ENCODE data around the gene B4GALT1. TPM values are rescaled to one million over a fixed set of nuclear protein-coding genes. Genes with fewer than 3 reads are reported as not detected.
"Not testable (repeated sequence)": the region's sequence is repeated elsewhere in the genome, so short reads cannot be mapped to it uniquely, and the experiment has no call there.

The B4GALT1 gene
- polyA plus RNA-seq, 3 donors, result 80.3 to 119 (median 115) TPM

DNA sequence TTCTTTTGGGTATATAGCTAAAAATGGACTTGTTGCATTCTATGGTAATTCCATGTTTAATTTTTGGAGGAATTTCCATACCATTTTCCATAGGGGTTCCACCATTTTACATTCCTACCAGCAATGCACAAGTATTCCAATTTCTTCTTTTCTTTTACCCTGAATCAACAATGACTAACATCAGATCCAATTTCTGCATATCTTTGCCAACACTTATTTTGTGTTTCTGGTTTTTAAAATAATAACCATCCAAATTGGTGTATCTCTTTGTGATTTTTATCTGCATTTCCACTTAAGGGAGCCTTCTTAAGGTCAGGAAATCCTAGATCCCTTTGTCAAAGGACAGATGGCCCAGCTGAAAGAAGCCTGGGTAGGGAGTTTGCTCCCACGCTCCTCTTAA is 61.2 kb downstream of the B4GALT1 start:
- DNase-seq (ENCODE audit: low read depth in 3 of 3, low spot score in 2 of 3), result no peak

DNA sequence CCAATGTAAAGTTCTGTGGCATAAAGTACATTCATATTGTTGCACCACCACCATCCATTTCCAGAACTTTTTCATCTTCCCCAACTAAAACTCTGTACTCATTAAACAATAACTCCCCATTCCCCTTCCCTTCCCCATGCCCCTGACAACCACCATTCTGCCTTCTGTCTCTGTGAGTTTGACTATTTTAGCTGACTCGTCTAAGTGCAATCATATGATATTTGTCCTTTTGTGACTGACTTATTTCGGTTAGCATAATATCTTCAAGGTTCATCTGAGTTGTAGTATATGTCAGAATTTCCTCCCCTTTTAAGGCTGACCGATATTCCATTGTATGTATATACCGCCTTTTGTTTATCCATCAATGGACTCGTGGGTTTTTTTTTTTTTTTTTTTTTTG is 61.6 kb downstream of the B4GALT1 start:
- DNase-seq (ENCODE audit: low read depth in 3 of 3, low spot score in 2 of 3), result no peak

DNA sequence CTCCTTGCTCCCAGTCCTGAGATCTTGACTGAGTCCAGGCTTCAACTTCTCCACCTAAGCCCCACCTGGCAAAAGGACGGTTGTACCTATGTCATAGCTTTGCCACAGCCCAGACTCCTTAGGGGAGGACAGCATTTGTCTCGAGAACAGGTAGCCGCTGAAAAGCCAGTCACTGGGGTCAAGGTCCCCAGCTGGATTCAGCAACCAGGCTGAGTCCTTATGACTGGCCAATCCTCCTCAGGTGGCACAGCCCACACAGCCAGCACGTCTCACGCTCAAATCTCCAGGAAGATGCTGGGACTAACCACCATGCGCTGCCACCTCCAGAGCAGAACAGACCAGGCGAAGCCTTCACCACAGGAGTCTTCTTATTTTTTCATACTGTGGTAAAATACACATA is 62.7 kb downstream of the B4GALT1 start:
- DNase-seq (ENCODE audit: low read depth in 3 of 3, low spot score in 2 of 3), result no peak

DNA sequence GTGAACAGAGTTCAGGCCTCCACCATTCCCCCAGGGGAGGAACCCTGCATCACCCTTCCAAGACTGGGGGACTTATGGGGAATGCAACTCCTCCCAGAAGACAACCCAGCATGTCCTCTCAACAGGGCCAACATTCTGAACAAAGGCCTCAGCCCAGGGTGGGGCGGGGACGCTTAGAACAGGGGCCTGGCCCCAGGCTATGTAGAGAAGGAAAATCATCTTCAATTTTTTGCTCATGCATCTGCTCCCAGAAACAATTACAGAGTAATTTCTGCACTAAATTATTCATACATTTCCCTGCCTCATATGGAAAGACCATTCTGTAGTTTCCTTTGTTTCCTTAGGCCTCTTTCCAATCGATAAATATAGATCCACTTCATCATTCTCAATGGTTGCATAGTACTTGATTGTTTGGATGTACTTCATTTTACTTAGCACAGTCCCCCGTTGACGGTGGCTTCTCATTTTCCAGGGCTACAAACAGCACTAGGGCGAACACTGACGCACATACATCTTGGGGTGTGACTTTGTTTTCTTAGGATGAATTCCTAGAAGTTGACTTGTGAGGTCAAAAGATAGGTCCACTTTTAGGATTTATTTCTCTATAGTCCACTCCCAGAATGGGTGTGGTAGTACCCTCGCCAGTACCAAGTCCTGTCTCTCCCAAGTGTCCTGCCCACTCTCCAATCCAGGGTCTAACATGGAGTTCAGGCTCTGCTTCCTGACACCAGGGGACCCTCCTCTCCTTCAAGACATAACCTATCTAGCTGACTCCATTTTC is 63.4 kb downstream of the B4GALT1 start:
- DNase-seq (ENCODE audit: low read depth in 3 of 3, low spot score in 2 of 3), result no peak

DNA sequence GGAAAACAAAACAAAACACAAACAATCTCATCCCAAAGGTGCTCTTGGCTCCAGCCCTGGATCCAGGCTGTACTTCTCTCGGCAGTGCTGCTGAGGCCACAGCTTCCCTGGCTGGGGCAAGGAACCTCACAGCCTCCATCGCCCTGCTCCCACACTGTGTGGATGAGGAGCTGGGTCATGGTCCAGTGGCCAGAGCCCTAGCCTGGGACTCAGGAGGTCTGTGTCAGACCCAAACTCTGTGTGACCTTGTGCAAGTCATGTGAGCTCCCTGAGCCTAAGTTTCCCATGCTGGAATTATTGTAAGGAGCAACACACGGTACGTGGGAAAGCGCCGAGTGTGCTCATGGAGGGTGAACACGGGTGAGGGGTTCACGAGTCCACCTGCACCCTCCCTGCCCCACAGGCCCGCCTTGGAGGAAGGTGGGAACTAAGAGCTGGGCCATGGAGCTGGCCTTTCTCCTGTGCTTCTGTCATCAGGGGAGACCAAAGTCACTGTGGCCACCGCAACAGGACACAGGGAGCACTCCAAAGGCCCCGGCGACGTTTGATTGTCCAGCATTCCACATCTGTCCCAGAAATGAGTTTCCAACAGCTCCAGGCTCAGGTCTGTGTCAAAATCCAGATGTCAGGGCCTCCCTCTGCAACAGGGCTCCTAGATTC is 64.5 kb downstream of the B4GALT1 start:
- no peak for DNase-seq (ENCODE audit: low read depth in 3 of 3, low spot score in 2 of 3)

DNA sequence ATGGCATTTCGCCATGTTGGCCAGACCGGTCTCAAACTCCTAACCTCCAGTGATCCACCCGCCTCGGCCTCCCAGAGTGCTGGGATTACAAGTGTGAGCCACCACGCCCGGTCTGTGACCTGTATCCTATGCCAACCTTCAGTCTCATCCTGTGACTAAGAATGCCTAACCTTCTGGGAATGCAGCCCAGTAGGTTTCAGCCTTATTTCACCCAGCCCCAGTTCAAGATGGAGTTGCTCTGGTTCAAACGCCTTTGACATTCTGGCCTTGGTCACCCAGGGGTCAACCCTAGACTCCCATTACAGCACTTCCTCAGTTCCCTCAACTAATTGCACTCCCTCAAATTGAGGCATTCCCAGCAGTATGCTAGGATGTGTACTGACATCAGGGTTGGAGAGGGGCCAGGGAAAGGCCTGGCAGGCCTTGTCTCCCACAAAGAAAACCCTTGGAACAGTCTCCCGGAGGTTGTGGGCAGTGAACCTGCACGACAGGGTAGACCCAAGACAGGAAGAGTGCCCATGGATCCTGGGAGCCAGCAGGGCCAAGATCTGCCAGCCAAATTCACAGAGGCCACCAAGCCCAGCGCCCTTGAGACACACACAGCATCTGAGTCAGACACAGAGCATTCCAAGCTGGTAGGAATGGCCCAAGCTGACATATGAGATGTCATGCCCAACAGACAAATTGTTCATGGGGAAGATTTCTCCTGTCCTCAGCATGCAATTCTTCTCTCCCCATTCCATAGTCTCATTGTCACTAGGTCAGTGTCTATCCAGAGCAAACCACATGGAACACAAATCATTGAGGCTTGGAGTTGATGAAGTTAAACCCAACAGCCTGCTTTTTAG is 65.8 kb downstream of the B4GALT1 start:
- DNase-seq (ENCODE audit: low read depth in 3 of 3, low spot score in 2 of 3), result no peak

DNA sequence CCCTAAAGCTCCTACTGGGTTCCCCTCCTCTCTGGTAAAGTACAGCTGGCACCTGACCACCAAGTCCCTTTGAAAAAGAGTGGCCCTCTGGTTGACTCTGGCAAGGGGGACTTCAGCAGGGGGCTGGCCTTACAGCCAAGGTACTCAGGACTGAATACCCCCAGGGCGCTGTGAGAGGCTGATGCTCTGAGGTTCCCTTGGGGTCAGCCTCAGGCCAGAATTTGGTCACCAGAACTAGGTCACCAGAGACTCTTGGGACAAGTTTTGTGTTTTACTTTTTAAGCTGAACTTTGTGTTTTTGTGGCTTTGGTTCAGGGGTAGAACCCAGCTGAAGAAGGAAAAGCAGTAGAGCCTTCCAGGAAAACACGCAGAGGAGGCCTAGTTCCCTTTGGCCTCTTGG is 67.4 kb downstream of the B4GALT1 start:
- DNase-seq (ENCODE audit: low read depth in 3 of 3, low spot score in 2 of 3), result no peak

DNA sequence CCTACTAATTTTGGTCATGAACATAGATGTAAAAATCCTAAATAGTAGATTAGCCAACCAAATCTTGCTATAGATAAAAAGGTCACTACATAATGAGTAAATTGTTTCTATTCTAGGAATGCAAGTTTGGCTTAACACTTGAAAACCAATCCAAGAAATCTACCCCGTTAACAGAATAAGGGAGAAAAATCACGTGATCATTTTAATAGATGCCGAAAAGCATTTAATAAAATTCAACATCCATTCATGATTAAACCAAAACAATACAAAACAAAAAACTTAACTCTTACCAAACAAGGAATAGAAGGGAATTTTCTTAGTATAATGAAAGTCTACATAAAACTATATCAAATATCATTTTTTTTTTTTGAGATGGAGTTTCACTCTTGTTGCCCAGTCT is 69.9 kb downstream of the B4GALT1 start:
- DNase-seq (ENCODE audit: low read depth in 3 of 3, low spot score in 2 of 3), result no peak

DNA sequence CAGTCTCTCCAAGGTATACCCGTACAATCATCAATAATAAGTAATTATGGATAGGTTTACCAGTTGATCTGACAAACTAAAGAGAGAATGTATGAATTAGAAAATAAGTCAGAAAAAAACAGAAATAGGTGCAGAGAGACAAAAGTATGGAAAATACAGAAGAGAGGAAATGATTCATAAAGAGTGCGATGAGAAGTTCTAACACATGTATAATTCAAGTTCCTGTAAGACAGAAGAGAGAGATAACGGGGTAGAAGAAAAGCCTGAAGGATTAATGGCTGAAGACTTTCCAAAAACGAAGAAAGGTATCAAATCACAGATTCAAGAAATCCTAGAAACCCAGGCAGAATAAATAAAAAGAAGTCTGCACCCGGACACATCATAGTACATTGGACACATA is 74.5 kb downstream of the B4GALT1 start:
- DNase-seq (ENCODE audit: low read depth in 3 of 3, low spot score in 2 of 3), result no peak

DNA sequence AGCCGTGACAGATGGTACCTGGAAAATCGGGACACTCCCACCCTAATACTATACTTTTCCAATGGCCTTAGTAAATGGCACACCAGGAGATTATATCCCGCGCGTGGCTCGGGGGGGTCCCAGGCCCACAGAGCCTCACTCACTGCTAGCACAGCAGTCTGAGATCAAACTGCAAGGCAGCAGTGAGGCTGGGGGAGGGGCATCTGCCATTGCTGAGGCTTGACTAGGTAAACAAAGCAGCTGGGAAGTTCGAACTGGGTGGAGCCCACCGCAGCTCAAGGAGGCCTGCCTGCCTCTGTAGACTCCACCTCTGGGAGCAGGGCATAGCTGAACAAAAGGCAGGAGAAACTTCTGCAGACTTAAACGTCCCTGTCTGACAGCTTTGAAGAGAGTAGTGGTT is 81.5 kb downstream of the B4GALT1 start:
- DNase-seq (ENCODE audit: low read depth in 3 of 3, low spot score in 2 of 3), result not testable (repeated sequence)

DNA sequence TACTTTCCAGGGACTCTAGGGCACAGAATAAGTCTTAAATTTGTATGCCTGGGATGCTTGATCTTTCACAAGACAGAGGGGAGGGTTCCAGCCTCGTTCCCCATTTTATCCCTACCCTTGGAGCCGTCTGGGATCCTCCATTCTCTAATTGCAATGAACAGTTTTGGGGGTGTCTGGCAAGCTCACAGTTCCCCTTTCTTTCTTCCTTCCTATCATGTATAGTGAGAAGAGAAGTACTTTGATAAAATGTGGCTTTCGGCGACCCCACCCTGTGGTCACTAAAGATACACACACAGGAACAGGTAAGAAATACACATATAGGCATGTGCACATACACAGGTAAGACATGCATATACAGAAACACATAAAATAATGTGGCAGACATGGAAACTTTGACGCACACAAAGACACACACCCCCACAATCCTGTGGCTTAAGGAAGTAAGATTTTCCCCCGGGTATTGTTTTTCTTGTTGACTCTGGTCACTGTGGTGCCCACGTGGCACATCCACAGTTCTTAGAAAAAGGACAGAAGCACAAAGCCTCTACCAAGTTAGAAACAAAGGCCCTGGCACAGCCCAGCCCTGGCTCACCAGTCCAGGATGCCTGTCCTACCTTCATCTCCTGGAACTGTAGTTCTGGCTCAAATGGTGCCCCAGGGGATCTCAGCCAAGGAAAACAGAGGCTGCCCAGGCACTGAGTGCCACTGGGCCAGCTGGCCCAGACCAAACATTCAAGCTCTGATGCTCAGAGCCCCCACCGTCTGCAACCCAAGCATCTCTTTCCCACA is 84.4 kb downstream of the B4GALT1 start:
- DNase-seq (ENCODE audit: low read depth in 3 of 3, low spot score in 2 of 3), result no peak

DNA sequence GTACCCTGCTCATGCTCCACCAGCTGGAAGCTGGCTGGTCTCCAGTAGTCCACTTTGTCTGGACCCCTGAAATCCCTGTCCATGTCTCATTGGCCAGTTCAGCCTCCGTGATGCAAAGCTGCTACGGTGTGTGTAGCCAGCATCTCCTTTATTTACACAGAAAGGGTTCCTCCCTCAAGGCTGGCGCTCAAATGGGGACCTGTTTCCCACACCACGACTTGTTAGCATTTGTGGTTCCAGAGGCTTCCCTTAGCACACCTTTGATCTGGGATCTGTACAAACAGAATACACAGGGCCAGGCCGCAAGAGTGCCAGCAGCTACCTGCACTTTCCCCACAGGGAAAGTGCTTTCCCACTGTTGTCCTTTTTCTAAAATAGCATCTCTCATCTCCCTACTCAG is 85.0 kb downstream of the B4GALT1 start:
- no peak for DNase-seq (ENCODE audit: low read depth in 3 of 3, low spot score in 2 of 3)

DNA sequence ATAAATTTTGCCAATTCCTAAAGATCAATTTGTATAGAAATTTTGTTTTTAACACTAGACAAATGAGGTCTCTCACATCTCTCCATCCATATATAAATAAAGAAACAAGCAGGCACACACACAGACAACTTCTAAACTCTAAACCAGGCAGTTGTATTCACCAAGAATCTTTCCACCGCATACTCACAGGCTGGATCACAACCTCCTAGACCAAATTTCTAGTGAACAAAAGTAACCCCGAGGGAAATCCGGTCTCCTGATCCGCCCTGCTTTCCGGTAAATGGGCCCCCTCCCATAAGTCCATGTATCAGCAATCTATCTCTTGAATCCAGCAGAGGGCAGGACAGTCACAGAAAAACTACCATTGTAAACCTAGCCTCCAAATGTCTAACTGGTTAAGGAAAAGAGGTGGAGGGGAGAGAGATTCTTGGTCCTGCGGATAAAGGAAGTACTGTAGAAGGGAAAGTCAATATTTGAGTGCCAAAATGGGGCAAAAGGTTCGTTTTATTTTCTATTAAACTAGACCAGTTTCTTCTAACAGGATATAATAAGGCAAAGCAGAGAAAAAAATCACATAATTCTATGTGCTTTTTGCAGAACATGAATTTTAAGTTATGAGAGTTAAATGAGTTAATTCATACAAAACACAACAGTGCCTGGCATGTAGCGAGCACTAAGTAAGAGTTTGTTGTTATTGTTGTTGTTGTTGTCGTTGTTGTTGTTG is 85.8 kb downstream of the B4GALT1 start:
- DNase-seq (ENCODE audit: low read depth in 3 of 3, low spot score in 2 of 3), result peak; percentile 76 to 82 (median 80)

DNA sequence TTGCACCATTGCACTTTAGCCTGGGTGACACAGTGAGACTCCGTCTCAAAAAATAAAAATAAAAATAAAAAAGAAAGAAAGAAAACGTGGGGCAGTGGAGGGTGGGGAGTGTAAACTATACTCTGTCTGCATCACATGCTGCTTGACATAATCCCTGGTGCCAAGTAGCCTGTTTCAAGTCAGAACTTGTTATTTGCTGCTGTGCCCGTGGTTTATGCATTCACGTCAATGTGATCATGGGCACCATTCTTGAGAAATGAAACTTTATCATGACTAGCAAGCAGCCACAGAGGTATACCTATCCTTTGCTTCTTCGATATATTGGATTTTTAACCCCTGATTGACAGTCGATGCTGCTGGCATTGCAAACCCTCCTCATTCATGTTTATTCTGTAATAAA is 86.6 kb downstream of the B4GALT1 start:
- no peak for DNase-seq (ENCODE audit: low read depth in 3 of 3, low spot score in 2 of 3)

DNA sequence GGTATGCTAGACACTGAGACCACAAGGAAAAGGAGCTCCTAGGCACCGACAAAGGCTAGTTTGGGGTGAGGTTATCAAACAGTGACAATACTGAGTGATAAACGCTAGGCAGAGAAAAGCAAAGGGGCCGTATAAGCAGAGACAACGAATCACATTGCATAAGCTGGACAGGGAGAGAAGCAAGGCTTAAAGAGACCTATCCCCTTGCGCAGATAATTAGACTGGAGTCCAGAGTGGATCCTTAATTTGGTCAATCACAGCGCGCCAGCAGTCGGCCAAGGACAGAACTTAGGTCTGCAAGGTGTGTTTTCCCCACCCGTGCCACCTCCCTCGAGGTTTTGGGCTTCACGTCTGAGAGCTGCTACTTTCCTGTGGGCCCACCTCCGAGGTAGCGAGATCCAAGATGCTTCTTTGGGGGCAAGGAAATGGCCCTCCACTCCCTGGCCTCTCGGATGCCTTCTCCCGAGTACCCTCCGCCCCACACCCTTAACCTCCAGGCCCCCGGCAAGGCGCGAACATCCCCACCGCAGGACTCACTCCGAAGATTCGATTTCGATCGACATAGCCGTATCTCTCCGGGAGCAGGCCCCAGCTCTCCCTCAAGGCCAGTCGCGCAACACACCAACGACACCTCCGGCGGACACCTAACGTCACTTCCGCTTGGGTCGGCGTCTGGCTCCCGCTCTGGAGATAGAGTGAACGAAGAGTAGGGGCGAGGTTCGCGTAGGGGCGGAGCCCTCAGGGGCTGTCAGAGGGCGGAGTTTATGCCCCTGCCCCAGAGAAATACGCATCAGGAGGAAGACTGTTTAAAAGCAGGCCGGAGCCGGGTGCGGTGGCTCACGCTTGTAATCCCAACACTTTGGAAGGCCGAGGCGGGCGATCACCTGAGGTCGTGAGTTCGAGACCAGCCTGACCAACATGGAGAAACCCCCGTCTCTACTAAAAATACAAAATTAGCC is 90.8 kb downstream of the B4GALT1 start, which contains the start of gene SMU1:
Gene SMU1, minus strand, starts transcription at position 629 of the 959 bp plus-strand sequence. Its CDS starts 66 bp downstream, at position 563.
- peak; percentile 93 to 98 (median 96) for DNase-seq (ENCODE audit: low read depth in 3 of 3, low spot score in 2 of 3)

DNA sequence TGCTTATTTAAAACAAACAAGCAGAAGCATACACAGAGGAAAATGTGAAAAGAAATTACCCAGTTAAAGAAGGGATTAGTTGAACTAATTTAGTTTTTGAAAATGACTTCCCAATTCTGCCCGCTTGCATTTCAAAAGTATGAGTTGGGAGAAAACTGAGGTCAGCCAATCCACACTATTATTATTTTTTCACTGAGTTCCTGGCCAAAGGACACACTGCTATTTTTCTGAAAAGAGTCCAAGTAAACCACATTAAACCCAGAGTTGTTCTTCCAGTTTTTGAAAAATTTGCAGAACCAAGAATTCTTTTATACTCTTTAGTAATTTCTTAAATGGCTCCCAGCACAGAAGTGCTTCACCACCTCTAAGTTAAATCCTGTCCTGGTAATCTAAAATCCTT is 98.1 kb downstream of the B4GALT1 start:
- DNase-seq (ENCODE audit: low read depth in 3 of 3, low spot score in 2 of 3), result no peak

DNA sequence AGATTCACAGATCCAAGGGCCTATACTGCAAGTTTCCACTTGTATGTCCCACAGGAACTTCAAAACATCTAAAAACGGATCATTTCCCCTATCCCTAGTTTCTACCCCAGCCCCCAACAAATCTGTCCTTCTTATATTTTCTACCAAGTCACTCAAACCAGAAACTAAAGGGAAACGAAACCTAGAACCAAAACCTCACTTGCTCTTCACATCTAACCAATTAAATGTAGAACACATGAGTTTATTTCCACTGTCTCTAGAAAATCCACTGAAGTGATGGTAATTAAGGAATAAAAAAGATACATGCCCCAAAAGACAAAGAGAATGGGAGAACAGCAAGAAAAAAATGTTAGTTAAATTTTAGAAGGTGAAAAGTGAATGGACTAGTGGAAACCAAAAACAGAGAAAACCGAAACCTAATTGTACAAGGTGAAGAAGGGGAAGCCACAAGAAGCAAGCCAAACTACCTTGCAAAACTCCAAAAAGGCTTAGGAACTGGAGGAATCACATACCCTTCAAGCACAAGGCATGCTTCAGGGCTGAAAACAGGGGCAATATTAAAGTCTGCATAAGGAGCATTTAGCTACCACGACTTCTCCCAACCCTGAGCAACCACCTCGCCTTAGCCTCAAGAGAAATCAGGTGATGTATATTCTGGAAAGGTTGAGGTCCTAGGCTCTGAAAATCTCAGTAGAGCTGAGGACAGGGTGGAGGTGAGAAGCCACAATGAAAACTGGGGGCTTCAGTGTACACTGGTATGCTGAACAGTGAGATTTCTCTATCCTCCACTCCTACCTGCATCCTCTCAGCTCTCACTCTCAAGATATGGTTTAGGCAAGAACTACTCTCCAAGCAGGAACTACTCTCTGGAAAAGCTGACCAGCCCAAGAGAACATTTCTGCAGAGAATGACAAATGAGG is 101.7 kb downstream of the B4GALT1 start:
- DNase-seq (ENCODE audit: low read depth in 3 of 3, low spot score in 2 of 3), result no peak

All from right renal cortex interstitium (tissue), 3 donors.